Measurements from ENCODE around the gene MOGAT3. TPM values are rescaled to one million over a fixed set of nuclear protein-coding genes. Genes with fewer than 3 reads are reported as not detected.

MOGAT3 gene
- total and polyA plus RNA-seq, 9 of the 15 experiments (the other 6 are each of a cell fraction or from before 2014, with no cell fraction given), result 0.07 to 0.17 (median 0.13) TPM; not detected in 6

- Histone ChIP-seq H3K79me2 (ENCODE audit: control insufficient read depth, insufficient read depth, low read length) (peaks cover 12% of the 10 kb centered on the region), H3K9ac (ENCODE audit: insufficient read depth in 1 of 2, low read depth in 2 of 2, low read length in 2 of 2) (peak overlapping the region in 1 of 2 experiments; percentile 49; a peak in 1 of 4 replicates), H4K20me1 (replicated peaks; ENCODE audit: control insufficient read depth, insufficient read depth, low read length) (no peaks in the 10 kb centered on the region), H3K4me3 (no peak overlapping the region), H3K36me3 (ENCODE audit: control insufficient read depth, insufficient read depth, low read length) (peaks cover 44% of the 10 kb centered on the region; the same call in 2 of the 3 replicates), H2AFZ (ENCODE audit: low read depth, low read length) (no peak overlapping the region; the same call in 1 of the 2 replicates), H3K9me1 (ENCODE audit: control insufficient read depth, insufficient read depth, low read length) (no peaks in the 10 kb centered on the region), H3K4me2 (ENCODE audit: insufficient read depth, low read length) (no peak overlapping the region), H3K27me3 (ENCODE audit: control insufficient read depth in 2 of 2, insufficient read depth in 2 of 2, low read length in 2 of 2) (no peaks in the 10 kb centered on the region), H3K9me3 (replicated peaks; ENCODE audit: control insufficient read depth, insufficient read depth, low read depth, low read length) (no peaks in the 10 kb centered on the region), H3K27ac (ENCODE audit: extremely low read depth, low read depth, low read length) (no peak overlapping the region; the same call in 2 of the 3 replicates), H3K4me1 (replicated peaks in 1 of 2; ENCODE audit: control insufficient read depth in 2 of 2, insufficient read depth in 2 of 2, low read length in 2 of 2) (peaks cover 20 to 40% of the 10 kb centered on the region in 2 experiments)
- WGBS (ENCODE audit: insufficient coverage, low coverage, missing lambda C conversion rate), result 57% methylated on average over 14 of the region's 14 CpGs
- intact Hi-C loops (cut with micrococcal nuclease), result loop anchor here (1.0 kb wide), 1 partner anchor 8 kb away; the partner anchor contains the start of gene VGF
- no TSS peak for BruUV-seq (replicated peaks)
- peak in 1 of 4 experiments; percentile 56 for DNase-seq (ENCODE audit: extremely low read depth in 1 of 4, low spot score in 3 of 4)
- peak; percentile 81 for FAIRE-seq
- in situ Hi-C loops (cut with MboI), result no loop called here
- ATAC-seq, result peak; percentile 22
- ChIA-PET POLR2A (interaction anchor here (0.5 to 1.4 kb wide), 4 partner anchors 9 to 703 kb away, joined by 3 to 4 read pairs (median 3); partner anchors contain the start of gene VGF), CTCF (ENCODE audit: low intra/inter-chr PET ratio) (interaction anchor here (0.6 kb wide), 1 partner anchor 134 kb away, joined by 6 read pairs; no protein-coding TSS in a partner anchor)
- no peak for TF ChIP-seq RHOXF2B (CRISPR knock-in tag; conservative IDR thresholded peaks at IDR 0.05)
- 0 out of 2 replicates have a peak, but pooled peaks have one; percentile 30 for TF ChIP-seq DPF2 (IDR thresholded peaks at IDR 0.05)
- TF ChIP-seq ZNF584 (CRISPR knock-in tag; IDR thresholded peaks at IDR 0.05; ENCODE audit: low read depth), result no peak
- TF ChIP-seq ZHX1 (conservative IDR thresholded peaks at IDR 0.05; ENCODE audit: low read length), result no peak
- no peak for TF ChIP-seq MCM5 (IDR thresholded peaks at IDR 0.05; ENCODE audit: low read depth)
- TF ChIP-seq POLR3G (IDR thresholded peaks at IDR 0.05; ENCODE audit: extremely low read depth, insufficient read length, insufficient replicate concordance), result no peak
- 0 out of 2 replicates have a peak, but pooled peaks have one; percentile 40 for TF ChIP-seq SREBF2 (CRISPR knock-in tag; IDR thresholded peaks at IDR 0.05)
- TF ChIP-seq POLR2H (tag; IDR thresholded peaks at IDR 0.05; ENCODE audit: low read depth), result no peak
- TF ChIP-seq MYC (IDR thresholded peaks at IDR 0.05; ENCODE audit: low read depth, low read length), result 0 out of 2 replicates have a peak, but pooled peaks have one; percentile 24
- no peak for TF ChIP-seq MYC (CRISPR knock-in tag; IDR thresholded peaks at IDR 0.05; ENCODE audit: borderline replicate concordance, low read depth)
- no peak; the same call in 1 of the 2 replicates for TF ChIP-seq USF1 (CRISPR knock-in tag; IDR thresholded peaks at IDR 0.05)
- TF ChIP-seq TAL1 (IDR thresholded peaks at IDR 0.05), result no peak
- no peak for TF ChIP-seq NR0B1 (IDR thresholded peaks at IDR 0.05; ENCODE audit: partially characterized antibody)
- TF ChIP-seq PRMT5 (CRISPR knock-in tag; IDR thresholded peaks at IDR 0.05), result no peak
- no peak for TF ChIP-seq ZC3H4 (CRISPR knock-in tag; IDR thresholded peaks at IDR 0.05; ENCODE audit: borderline replicate concordance)
- no peak for TF ChIP-seq DLX4 (CRISPR knock-in tag; IDR thresholded peaks at IDR 0.05)
- TF ChIP-seq TARDBP (IDR thresholded peaks at IDR 0.05), result no peak
Measured at GRCh38 chr7:101156866-101157589, 43.8 kb downstream of the MOGAT3 start.

Data from K562 (cell line).